ENCODE measurements around the gene NUCKS1. TPM values are rescaled to one million over a fixed set of nuclear protein-coding genes. Genes with fewer than 3 reads are reported as not detected.

Gene NUCKS1, protein sequence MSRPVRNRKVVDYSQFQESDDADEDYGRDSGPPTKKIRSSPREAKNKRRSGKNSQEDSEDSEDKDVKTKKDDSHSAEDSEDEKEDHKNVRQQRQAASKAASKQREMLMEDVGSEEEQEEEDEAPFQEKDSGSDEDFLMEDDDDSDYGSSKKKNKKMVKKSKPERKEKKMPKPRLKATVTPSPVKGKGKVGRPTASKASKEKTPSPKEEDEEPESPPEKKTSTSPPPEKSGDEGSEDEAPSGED
- total RNA-seq (10 to 100 TPM; 33.0 to 69.6 (median 53.5) TPM), polyA plus RNA-seq (10 to 100 TPM; 15.1 to 91.4 TPM)

DNA sequence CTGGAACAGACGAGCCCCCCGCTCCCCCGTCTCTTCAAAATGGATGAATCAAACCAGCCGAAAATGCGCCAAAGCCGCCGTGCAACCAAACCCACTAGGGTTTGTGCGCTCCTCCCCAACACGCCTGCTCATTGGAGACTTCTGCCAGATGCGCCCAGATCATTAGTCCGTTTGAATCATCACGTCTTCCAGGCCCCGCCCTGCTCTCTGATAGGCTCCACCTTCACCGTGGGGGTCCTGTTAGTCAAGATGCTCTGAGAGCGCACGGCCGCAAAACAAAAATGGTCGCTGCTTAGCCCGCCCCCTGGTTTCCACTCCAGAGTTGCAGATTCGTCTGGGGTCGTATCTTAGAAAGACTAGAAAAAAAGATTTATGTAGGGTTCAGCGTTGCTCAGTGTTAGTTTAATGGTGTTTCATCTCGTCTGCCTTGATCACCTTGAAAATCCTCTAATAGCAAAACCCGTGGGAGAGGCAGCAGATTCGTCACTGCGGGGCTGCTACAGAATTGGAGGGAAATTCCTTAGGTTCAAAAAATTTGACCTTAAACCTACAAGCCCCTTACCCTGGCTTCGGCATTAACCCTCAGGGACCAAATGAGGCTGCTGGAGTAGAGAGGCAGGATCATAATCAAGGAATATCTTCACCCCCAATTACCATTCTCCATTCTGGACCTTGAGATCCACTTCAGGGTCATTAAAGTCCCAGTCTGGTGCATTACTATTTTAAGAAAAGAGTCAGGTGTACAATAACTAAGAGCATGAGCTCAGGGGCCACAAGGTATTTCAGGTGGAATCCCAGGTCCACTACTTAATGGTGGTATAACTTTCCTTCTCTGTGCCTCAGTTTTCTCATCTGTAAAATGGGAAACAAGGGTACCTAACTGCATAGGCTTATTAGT is at the start of gene NUCKS1:
TSS of gene NUCKS1 (minus strand) at position 45 of the 898 bp plus-strand sequence. CDS start 209 bp downstream, outside the sequence.
- Histone ChIP-seq H3K4me3 (peak within 1 kb of the TSS; percentile 71 to 83 (median 74)), H3K4me1 (peaks cover 4 to 17% (median 16%) of the 10 kb centered on the region in 3 donors), H3K27me3 (no peaks in the 10 kb centered on the region), H3K36me3 (no peaks in the 10 kb centered on the region), H3K27ac (peak within 1 kb of the TSS; percentile 84 to 95 (median 93)), H3K9me3 (no peaks in the 10 kb centered on the region)
- FAIRE-seq (peak; percentile 98), DNase-seq (peak; percentile 88 to 99 (median 98)), ATAC-seq (peak; percentile 80 to 89 (median 84))
- intact Hi-C loops (cut with DNase I): no loop called here
- WGBS, 2 donors: 0% methylated on average over 26 to 27 of the region's 27 CpGs
- TF ChIP-seq, protein P1, sequence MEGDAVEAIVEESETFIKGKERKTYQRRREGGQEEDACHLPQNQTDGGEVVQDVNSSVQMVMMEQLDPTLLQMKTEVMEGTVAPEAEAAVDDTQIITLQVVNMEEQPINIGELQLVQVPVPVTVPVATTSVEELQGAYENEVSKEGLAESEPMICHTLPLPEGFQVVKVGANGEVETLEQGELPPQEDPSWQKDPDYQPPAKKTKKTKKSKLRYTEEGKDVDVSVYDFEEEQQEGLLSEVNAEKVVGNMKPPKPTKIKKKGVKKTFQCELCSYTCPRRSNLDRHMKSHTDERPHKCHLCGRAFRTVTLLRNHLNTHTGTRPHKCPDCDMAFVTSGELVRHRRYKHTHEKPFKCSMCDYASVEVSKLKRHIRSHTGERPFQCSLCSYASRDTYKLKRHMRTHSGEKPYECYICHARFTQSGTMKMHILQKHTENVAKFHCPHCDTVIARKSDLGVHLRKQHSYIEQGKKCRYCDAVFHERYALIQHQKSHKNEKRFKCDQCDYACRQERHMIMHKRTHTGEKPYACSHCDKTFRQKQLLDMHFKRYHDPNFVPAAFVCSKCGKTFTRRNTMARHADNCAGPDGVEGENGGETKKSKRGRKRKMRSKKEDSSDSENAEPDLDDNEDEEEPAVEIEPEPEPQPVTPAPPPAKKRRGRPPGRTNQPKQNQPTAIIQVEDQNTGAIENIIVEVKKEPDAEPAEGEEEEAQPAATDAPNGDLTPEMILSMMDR (IDR thresholded peaks at IDR 0.05): no peak

DNA sequence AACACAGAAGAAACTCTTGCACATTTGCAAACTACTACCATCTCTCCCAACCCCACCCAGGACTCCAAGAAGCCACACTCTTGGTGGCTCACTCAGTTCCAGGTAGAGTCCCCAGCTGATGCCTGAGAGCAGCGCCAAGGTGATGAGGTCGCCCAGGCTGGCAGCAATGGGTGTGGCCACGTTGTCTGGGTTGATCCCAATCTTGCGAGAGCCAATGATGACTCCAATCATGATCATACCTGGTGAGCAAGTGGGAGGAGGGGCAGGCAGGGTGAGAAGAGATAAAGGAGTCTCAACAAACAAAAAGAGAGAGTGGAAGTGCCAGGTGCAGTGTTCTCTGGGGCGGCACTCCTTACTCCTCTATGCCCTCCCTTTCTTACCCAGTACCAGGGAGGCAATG is 48.6 kb upstream of the NUCKS1 start:
- Histone ChIP-seq H3K27ac (no peak overlapping the region), H3K4me3 (no peak overlapping the region), H3K27me3 (no peaks in the 10 kb centered on the region), H3K9me3 (no peaks in the 10 kb centered on the region), H3K4me1 (peaks cover 19 to 24% (median 23%) of the 10 kb centered on the region in 3 donors), H3K36me3 (peaks cover 0 to 61% (median 20%) of the 10 kb centered on the region in 3 donors)
- TF ChIP-seq, protein P1 (IDR thresholded peaks at IDR 0.05): no peak
- ATAC-seq: peak in 2 of 4 donors; percentile 1 to 6
- WGBS, 2 donors: 41 to 42% methylated on average over 5 of the region's 5 CpGs
- peak in 1 of 6 donors; percentile 42 for DNase-seq
- no peak for FAIRE-seq
- intact Hi-C loops (cut with DNase I): loop anchor here in 2 of 3 donors (5.0 to 10.0 kb wide), 2 partner anchors 116 to 179 kb away; no protein-coding TSS in a partner anchor

DNA sequence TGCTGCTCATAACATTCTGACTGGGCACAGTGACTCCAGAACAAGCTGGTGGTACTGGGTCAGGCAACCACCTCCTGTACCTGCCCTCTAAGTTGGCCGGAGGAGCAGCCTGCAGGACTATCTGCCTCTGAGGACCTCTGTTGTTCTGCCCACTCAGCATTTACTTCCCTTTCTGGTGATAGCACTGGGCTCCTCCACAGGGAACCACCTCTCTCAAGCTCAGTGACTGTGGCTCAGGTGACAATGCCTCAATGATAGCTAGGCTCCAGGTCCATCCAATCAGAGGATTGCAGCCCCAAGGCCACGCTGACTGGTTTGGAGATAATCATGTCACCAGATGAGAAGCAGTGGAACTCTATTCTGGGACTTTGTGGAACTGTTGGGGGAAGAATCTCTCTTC is 47.2 kb upstream of the NUCKS1 start:
- DNase-seq: no peak
- intact Hi-C loops (cut with DNase I): loop anchor here in 2 of 3 donors (5.0 to 10.0 kb wide), 2 partner anchors 118 to 180 kb away; no protein-coding TSS in a partner anchor
- Histone ChIP-seq H3K36me3 (peaks cover 0 to 75% (median 20%) of the 10 kb centered on the region in 3 donors), H3K9me3 (no peaks in the 10 kb centered on the region), H3K4me1 (peaks cover 17 to 23% (median 19%) of the 10 kb centered on the region in 3 donors), H3K27me3 (no peaks in the 10 kb centered on the region), H3K4me3 (no peak overlapping the region), H3K27ac (no peak overlapping the region)
- no peak for ATAC-seq
- 60 to 63% methylated on average over 2 of the region's 2 CpGs for WGBS, 2 donors
- FAIRE-seq: no peak
- TF ChIP-seq, protein P1 (IDR thresholded peaks at IDR 0.05): no peak

DNA sequence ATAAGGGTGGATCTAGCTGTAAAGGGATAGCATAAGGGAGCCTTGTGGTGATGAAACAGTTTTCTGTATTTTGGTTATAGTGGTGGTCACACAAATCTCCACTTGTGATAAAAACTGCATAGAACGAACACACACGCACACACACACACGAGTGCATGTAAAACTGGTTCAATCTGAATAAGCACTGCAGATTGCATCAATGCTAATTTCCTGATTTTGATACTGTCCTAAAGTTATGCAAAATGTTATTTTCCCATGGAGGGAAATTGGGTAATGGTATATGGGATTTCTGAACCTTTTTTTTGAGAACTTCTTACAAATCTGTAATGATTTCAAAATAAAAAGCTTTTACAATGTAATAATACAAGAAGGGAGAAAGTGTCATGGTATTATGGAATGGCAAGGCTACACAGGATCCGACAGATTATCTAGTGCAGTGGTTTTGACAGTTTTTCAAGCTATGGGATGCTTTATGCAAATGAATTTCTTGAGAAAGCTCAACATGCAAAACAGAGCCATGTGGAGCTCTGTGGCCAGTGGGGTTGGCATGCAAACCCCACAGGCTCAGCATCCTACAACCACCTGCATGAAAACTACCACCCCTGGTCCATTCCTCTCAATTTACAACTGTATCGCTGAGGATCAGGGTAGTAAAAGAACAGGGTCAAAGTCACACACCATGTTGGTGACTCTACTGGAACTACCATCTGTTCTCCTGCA is 44.2 kb upstream of the NUCKS1 start:
- intact Hi-C loops (cut with DNase I): loop anchor here in 2 of 3 donors (5.0 to 10.0 kb wide), 2 partner anchors 121 to 183 kb away; no protein-coding TSS in a partner anchor
- DNase-seq (no peak), FAIRE-seq (no peak), ATAC-seq (no peak)
- no peak overlapping the region for H3K4me3 ChIP-seq
- TF ChIP-seq, protein P1 (IDR thresholded peaks at IDR 0.05): no peak
- no peaks in the 10 kb centered on the region for H3K27me3 ChIP-seq
- peaks cover 0 to under 1% (median 0%) of the 10 kb centered on the region in 3 donors for H3K4me1 ChIP-seq
- H3K9me3 ChIP-seq: no peaks in the 10 kb centered on the region
- H3K27ac ChIP-seq: no peak overlapping the region
- peaks cover 0 to 88% (median 19%) of the 10 kb centered on the region in 3 donors for H3K36me3 ChIP-seq
- 65 to 71% methylated on average over 5 of the region's 5 CpGs for WGBS, 2 donors
